Measurements from ENCODE around the gene GXYLT2. TPM values are rescaled to one million over a fixed set of nuclear protein-coding genes. Genes with fewer than 3 reads are reported as not detected.
A peak's percentile ranks its signal among the peaks of the same experiment; 100 is the strongest.

GXYLT2 gene
- total RNA-seq, 3 donors from 2014 or later (not counting 1 experiment from before 2014, with no cell fraction given), result not detected

- H3K36me3 Mint-ChIP-seq, result no peaks in the 10 kb centered on the region
- H3K9me3 Mint-ChIP-seq, result no peaks in the 10 kb centered on the region
- Histone ChIP-seq H3K27me3 (ENCODE audit: control insufficient read depth, insufficient read depth, low read length) (no peaks in the 10 kb centered on the region), H3K4me3 (ENCODE audit: low read length) (peak overlapping the region; percentile 81), H3K9me3 (ENCODE audit: control insufficient read depth, insufficient read depth, low read length) (no peaks in the 10 kb centered on the region), H3K36me3 (ENCODE audit: control insufficient read depth, insufficient read depth, low read length) (no peaks in the 10 kb centered on the region), H3K4me1 (ENCODE audit: control insufficient read depth, insufficient read depth, low read length) (peaks cover 10% of the 10 kb centered on the region), H3K27ac (ENCODE audit: low read length) (peak overlapping the region; percentile 16)
- peak overlapping the region; percentile 93 for H3K4me3 Mint-ChIP-seq
- ATAC-seq (peak; percentile 27 to 40 (median 36)), DNase-seq (peak in 1 of 2 donors; percentile 78)
- WGBS (ENCODE audit: insufficient coverage), result 0% methylated on average over 11 of the region's 11 CpGs
- intact Hi-C loops (cut with micrococcal nuclease), result loop anchor here (10.0 kb wide), 1 partner anchor 1144 kb away; no protein-coding TSS in a partner anchor
- H3K27ac Mint-ChIP-seq, result peak overlapping the region; percentile 74 to 83
- no peak for TF ChIP-seq CTCF (IDR thresholded peaks at IDR 0.05)
- no peaks in the 10 kb centered on the region for H3K27me3 Mint-ChIP-seq (ENCODE audit: low read depth in 2 of 2)
- H3K4me1 Mint-ChIP-seq, result peaks cover 39 to 45% of the 10 kb centered on the region in 2 donors
These were observed 39.2 kb upstream of the GXYLT2 start for GRCh38 chr3:72848703-72849081.

GRCh38 chr3:72855001-72855400 lies 32.8 kb upstream of the GXYLT2 start:
- Mint-ChIP-seq H3K9me3 (no peaks in the 10 kb centered on the region), H3K4me3 (no peak overlapping the region), H3K36me3 (no peaks in the 10 kb centered on the region), H3K27ac (no peak overlapping the region), H3K27me3 (ENCODE audit: low read depth in 2 of 2) (peaks cover 4 to 13% of the 10 kb centered on the region in 2 donors), H3K4me1 (no peaks in the 10 kb centered on the region)
- no peaks in the 10 kb centered on the region for H3K27me3 ChIP-seq (ENCODE audit: control insufficient read depth, insufficient read depth, low read length)
- no peak for DNase-seq
- no peaks in the 10 kb centered on the region for H3K4me1 ChIP-seq (ENCODE audit: control insufficient read depth, insufficient read depth, low read length)
- 92% methylated on average over 7 of the region's 7 CpGs for WGBS (ENCODE audit: insufficient coverage)
- no peaks in the 10 kb centered on the region for H3K9me3 ChIP-seq (ENCODE audit: control insufficient read depth, insufficient read depth, low read length)
- H3K4me3 ChIP-seq (ENCODE audit: low read length), result no peak overlapping the region
- intact Hi-C loops (cut with micrococcal nuclease), result no loop called here
- ATAC-seq, result no peak
- no peak overlapping the region for H3K27ac ChIP-seq (ENCODE audit: low read length)
- TF ChIP-seq CTCF (IDR thresholded peaks at IDR 0.05), result no peak
- H3K36me3 ChIP-seq (ENCODE audit: control insufficient read depth, insufficient read depth, low read length), result no peaks in the 10 kb centered on the region

GRCh38 chr3:72860053-72860452 lies 27.8 kb upstream of the GXYLT2 start:
- ATAC-seq, result no peak
- no peak overlapping the region for H3K27ac ChIP-seq (ENCODE audit: low read length)
- intact Hi-C loops (cut with micrococcal nuclease), result no loop called here
- no peaks in the 10 kb centered on the region for H3K9me3 Mint-ChIP-seq
- DNase-seq, result no peak
- H3K9me3 ChIP-seq (ENCODE audit: control insufficient read depth, insufficient read depth, low read length), result no peaks in the 10 kb centered on the region
- no peaks in the 10 kb centered on the region for H3K4me1 ChIP-seq (ENCODE audit: control insufficient read depth, insufficient read depth, low read length)
- H3K27ac Mint-ChIP-seq, result no peak overlapping the region
- H3K36me3 ChIP-seq (ENCODE audit: control insufficient read depth, insufficient read depth, low read length), result no peaks in the 10 kb centered on the region
- no peak overlapping the region for H3K4me3 ChIP-seq (ENCODE audit: low read length)
- peaks cover 3 to 4% of the 10 kb centered on the region in 2 donors for H3K27me3 Mint-ChIP-seq (ENCODE audit: low read depth in 2 of 2)
- H3K4me1 Mint-ChIP-seq, result no peaks in the 10 kb centered on the region
- no peak overlapping the region for H3K4me3 Mint-ChIP-seq
- H3K36me3 Mint-ChIP-seq, result no peaks in the 10 kb centered on the region
- TF ChIP-seq CTCF (IDR thresholded peaks at IDR 0.05), result no peak
- no peaks in the 10 kb centered on the region for H3K27me3 ChIP-seq (ENCODE audit: control insufficient read depth, insufficient read depth, low read length)
- 94% methylated on average over 3 of the region's 5 CpGs for WGBS (ENCODE audit: insufficient coverage)

GRCh38 chr3:72860846-72861245 lies 27.0 kb upstream of the GXYLT2 start:
- TF ChIP-seq CTCF (IDR thresholded peaks at IDR 0.05), result no peak
- WGBS (ENCODE audit: insufficient coverage), result no CpG with 5 or more reads among the region's 1 CpG

More at GRCh38 chr3:72860846-72861245, 27.0 kb upstream of the GXYLT2 start:
- intact Hi-C loops (cut with micrococcal nuclease), result no loop called here
- Mint-ChIP-seq H3K4me1 (no peaks in the 10 kb centered on the region), H3K27ac (no peak overlapping the region), H3K4me3 (no peak overlapping the region), H3K27me3 (ENCODE audit: low read depth in 2 of 2) (no peaks in the 10 kb centered on the region), H3K36me3 (no peaks in the 10 kb centered on the region), H3K9me3 (no peaks in the 10 kb centered on the region)
- no peak for ATAC-seq
- no peak for DNase-seq
- no peaks in the 10 kb centered on the region for H3K9me3 ChIP-seq (ENCODE audit: control insufficient read depth, insufficient read depth, low read length)
- H3K27me3 ChIP-seq (ENCODE audit: control insufficient read depth, insufficient read depth, low read length), result no peaks in the 10 kb centered on the region
- no peaks in the 10 kb centered on the region for H3K36me3 ChIP-seq (ENCODE audit: control insufficient read depth, insufficient read depth, low read length)
- no peak overlapping the region for H3K27ac ChIP-seq (ENCODE audit: low read length)
- H3K4me3 ChIP-seq (ENCODE audit: low read length), result no peak overlapping the region
- no peaks in the 10 kb centered on the region for H3K4me1 ChIP-seq (ENCODE audit: control insufficient read depth, insufficient read depth, low read length)
